Right kidney (tissue), 9 donors: ENCODE data around the gene KDM4D.
"Not testable (repeated sequence)": the region's sequence is repeated elsewhere in the genome, so short reads cannot be mapped to it uniquely, and the experiment has no call there.

Experiments used
- DNase-seq: peaks from one replicate; pipeline ENCODE4 v3.0.0-alpha.2; 2016
- long read RNA-seq, 8 donors: transcript quantifications; one replicate each; lab custom pipeline, GENCODE V29; 2026

The KDM4D gene
- long read RNA-seq, donor 1 = 0 reads
- long read RNA-seq, donor 2, partial matches to known transcripts = 0 of 1 reads
- long read RNA-seq, donor 2, other reads (novel, unspliced or antisense) = 0 of 1 reads
- long read RNA-seq, donor 3, partial matches to known transcripts = 0 of 1 reads
- long read RNA-seq, donor 3, other reads (novel, unspliced or antisense) = 0 of 1 reads
- long read RNA-seq, donor 4, partial matches to known transcripts = 0 of 1 reads
- long read RNA-seq, donor 4, other reads (novel, unspliced or antisense) = 0 of 1 reads
- long read RNA-seq, donor 5, partial matches to known transcripts = 0 of 4 reads
- long read RNA-seq, donor 5, other reads (novel, unspliced or antisense) = 0 of 4 reads
- long read RNA-seq, donor 6, partial matches to known transcripts = 0 of 2 reads
- long read RNA-seq, donor 6, other reads (novel, unspliced or antisense) = 0 of 2 reads
- long read RNA-seq, donor 7, transcript KDM4D-201 (3 exons, 2,978 nt) = major isoform, 5 of 9 reads
- long read RNA-seq, donor 7, partial matches to known transcripts = 0 of 9 reads
- long read RNA-seq, donor 7, other reads (novel, unspliced or antisense) = 0 of 9 reads
- long read RNA-seq, donor 8, partial matches to known transcripts = 0 of 1 reads
- long read RNA-seq, donor 8, other reads (novel, unspliced or antisense) = 0 of 1 reads

- peak; percentile 88 for DNase-seq
These were observed at the start of gene KDM4D, which contains the start of gene CWC15 for GRCh38 chr11:94973099-94973968. Gene KDM4D, plus strand, starts transcription at chr11:94973709. Its CDS starts 23,664 bp downstream, at chr11:94997373. Gene CWC15, minus strand, starts transcription at chr11:94973556. Its CDS starts 1,371 bp downstream, at chr11:94972185.

- no peak for DNase-seq
These were observed 49.3 kb upstream of the KDM4D start for GRCh38 chr11:94924171-94924572.

- DNase-seq = no peak
These were observed 48.9 kb upstream of the KDM4D start for GRCh38 chr11:94924612-94925011.

- no peak for DNase-seq
These were observed 47.9 kb upstream of the KDM4D start for GRCh38 chr11:94925422-94926270.

GRCh38 chr11:94926271-94926625, 47.3 kb upstream of the KDM4D start:
- no peak for DNase-seq

GRCh38 chr11:94926698-94927237, 46.7 kb upstream of the KDM4D start:
- peak; percentile 70 for DNase-seq

- DNase-seq = no peak
These were observed 45.2 kb upstream of the KDM4D start for GRCh38 chr11:94928117-94928990.

- DNase-seq = not testable (repeated sequence)
These were observed 41.4 kb upstream of the KDM4D start for GRCh38 chr11:94932072-94932471.

- DNase-seq = no peak
These were observed 41.0 kb upstream of the KDM4D start for GRCh38 chr11:94932503-94932902.

GRCh38 chr11:94933223-94934130, 40.0 kb upstream of the KDM4D start:
- DNase-seq = no peak

- DNase-seq = no peak
These were observed 39.1 kb upstream of the KDM4D start for GRCh38 chr11:94934362-94934761.

- no peak for DNase-seq
These were observed 38.7 kb upstream of the KDM4D start for GRCh38 chr11:94934846-94935245.

- no peak for DNase-seq
These were observed 35.1 kb upstream of the KDM4D start for GRCh38 chr11:94938095-94939055.

- no peak for DNase-seq
These were observed 34.2 kb upstream of the KDM4D start for GRCh38 chr11:94939346-94939745.

- no peak for DNase-seq
These were observed 32.4 kb upstream of the KDM4D start for GRCh38 chr11:94941131-94941530.

- no peak for DNase-seq
These were observed 26.7 kb upstream of the KDM4D start for GRCh38 chr11:94946812-94947211.

- DNase-seq = no peak
These were observed 25.4 kb upstream of the KDM4D start for GRCh38 chr11:94948070-94948617.

GRCh38 chr11:94954753-94955152, 18.8 kb upstream of the KDM4D start:
- no peak for DNase-seq
